HG03565 (cell line): ENCODE data around the gene GJE1.
A peak's percentile ranks its signal among the peaks of the same experiment; 100 is the strongest.
"Not testable (repeated sequence)": the region's sequence is repeated elsewhere in the genome, so short reads cannot be mapped to it uniquely, and the experiment has no call there.

Experiments
- ATAC-seq: cut with Tn5 transposase; IDR thresholded peaks from one replicate; pipeline ENCODE4 v1.9.1; 2021; ENCODE audit warnings: mild to moderate bottlenecking, moderate library complexity; ENCODE audit not compliant: unreplicated experiment

GJE1 gene, protein sequence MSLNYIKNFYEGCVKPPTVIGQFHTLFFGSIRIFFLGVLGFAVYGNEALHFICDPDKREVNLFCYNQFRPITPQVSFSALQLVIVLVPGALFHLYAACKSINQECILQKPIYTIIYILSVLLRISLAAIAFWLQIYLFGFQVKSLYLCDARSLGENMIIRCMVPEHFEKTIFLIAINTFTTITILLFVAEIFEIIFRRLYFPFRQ

DNA sequence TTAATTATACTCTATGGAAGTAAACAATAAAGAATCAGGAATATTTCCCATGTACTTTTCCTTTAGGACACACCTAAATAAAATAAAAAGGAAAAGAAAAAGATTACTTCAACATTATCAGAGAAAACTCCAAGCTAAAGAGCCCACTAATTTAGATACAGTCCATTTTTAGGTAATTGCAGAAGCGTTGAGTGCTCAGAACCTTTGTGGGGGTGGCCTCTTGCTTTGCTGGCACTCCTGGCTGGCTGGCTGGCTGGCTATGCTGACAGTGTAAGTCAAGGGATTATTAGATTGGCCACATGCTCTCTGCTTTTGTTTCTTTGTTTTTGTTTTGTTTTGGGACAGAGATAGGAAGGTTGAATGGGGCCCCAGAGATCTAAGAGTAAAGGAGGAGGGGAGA is at the start of gene GJE1:
Gene GJE1 (plus strand): TSS at position 301 of the 400 bp plus-strand sequence. CDS start 234 bp downstream, outside the sequence.
- ATAC-seq = no peak

DNA sequence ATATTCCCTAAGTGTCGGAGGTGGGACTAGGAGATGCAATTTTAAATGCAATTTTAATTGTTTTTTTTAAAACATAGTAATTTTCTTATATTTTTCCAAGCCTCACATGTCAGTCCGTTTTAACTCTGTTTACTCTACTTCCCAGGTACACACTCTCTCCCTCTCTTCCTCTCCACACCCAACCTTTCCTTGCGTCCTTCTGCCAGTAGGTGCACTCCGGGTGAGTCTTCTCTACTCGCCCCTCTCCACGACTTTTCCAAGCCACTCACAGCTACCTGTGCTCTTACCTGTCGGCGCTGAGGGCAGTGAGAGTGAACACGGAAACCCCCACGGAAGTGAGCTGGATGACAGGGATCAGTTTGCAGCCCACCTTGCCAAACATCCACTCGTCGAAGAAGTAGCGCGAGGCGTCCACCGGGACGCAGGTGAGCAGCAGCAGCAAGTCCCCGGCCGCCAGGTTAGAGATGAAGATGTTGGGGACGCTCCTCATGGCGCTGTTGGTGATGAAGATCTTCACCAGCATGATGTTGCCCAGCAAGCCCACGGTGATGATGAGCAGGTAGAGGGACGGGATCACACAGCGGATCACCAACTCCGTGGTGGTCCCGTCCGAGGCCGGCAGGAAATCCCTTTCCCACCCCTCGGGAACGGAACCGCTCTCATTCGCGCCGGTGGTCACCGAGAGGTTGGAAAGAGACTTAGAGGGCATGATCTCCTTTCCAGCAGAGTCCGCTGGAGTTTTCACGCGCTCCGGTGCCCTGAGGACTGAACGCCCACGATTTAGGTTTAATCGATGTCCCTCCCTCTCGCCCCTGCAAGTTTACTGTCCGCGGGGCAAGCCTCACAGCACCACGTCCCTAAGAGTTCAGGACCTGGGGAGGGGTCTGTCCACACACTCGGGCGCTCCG is 44.5 kb upstream of the GJE1 start:
- ATAC-seq = no peak

DNA sequence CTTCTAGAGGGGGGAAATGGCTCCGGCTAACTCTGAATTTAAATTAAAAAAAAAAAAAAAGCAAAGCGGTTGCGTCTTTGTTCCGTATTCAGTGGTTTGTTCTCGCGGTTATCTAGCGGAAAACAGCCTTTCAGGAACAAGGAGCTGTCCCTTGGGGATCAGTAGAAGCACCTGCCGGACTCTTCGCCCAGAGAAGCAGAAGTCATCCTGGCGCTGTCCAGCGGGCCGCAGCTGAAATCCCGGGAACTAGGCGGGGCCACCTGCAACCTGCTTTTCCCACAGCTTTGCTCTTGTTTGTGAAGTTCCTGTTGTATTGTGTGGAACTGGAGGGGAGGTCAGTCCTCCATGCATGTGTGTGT is 43.9 kb upstream of the GJE1 start:
- no peak for ATAC-seq

DNA sequence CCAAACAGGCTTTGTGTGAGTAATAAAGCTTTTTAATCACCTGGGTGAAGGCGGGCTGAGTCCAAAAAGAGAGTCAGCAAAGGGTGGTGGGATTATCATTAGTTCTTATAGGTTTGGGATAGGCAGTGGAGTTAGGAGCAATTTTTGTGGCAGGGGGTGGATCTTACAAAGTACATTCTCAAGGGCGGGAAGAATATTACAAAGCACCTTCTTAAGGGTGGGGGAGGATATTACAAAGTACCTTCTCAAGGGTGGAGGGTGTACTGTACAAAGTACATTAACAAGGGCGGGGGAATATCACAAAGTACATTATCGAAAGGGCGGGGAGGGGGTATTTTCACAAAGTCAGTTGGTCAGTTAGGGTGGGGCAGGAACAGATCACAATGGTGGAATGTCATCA is 27.9 kb upstream of the GJE1 start:
- not testable (repeated sequence) for ATAC-seq

DNA sequence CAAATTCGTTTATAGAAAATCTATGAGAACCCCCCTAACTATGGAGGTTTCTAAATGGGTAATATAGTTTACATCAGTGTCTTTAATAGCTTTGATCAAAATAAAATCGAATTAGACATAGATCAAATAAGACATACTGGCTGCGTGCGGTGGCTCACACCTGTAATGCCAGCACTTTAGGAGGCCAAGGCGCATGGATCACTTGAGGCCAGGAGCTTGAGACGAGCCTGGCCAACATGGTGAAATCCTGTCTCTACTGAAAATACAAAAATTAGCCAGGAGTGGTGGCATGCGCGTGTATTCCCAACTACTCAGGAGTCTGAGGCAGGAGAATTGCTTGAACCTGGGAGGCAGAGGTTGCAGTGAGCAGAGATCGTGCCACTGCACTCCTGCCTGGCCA is 21.9 kb upstream of the GJE1 start:
- not testable (repeated sequence) for ATAC-seq

DNA sequence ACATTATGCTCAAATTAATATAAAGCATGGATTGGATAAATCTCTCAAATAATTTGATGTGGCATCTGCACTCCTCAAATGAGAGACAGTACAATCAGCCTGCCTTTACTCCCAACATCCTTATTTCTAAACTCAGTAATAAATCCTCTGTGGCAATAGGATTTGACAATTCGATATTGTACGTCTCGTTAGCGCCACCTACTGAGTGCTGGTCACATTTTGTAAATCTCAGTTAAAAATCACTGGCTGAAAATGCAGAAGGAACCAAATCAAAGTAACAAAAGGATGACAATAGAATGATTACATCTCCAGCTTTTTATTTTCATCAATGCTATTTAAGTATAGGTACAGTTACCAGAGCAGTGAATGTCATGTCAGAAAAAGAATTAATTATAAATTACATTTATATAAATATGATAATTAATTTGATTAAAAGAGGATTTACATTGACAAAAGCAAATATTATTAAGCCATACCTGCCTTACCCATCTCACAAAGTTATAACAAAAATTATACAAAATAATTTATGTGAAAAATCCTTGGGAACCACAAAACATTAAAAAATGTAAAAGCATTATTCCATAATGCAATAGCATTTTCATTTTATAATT is 20.2 kb upstream of the GJE1 start:
- peak; percentile 55 for ATAC-seq

DNA sequence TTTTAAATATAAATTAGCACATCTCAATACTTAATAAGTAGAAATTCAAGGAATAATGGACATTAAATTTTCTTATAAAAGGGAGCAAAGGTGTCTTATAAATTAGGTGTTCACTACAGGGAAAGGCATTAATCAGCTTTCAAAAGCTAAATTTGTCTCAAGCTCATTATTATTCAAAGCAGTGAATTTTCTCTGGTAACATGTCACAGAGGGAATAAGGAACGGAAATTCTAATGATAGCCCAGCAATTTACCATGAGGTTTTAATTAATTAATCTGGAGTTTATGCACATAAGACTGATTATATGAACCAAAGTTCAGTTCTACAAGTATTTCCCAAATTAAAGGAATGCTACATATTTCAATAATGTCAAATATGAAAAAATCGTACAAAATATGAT is 15.4 kb upstream of the GJE1 start:
- ATAC-seq = no peak

DNA sequence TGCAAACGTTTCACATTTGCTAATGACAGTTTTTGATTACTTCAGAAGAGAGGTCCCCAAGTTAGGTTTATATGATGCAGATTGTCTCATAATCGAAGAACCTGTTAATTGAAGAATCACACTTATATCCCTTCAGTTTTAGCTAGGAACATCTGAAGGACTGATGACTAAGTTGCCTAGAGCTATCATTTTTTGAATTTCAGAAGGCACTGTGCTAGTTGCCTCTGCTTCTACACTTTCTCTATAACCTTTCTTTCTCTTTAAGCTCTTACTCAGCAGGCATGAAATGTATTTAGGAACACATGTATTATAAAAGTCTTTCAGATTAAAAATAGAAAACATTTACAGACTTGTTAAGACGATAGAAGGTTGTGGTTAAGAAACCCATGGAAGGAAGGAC is 14.4 kb upstream of the GJE1 start:
- ATAC-seq = no peak

DNA sequence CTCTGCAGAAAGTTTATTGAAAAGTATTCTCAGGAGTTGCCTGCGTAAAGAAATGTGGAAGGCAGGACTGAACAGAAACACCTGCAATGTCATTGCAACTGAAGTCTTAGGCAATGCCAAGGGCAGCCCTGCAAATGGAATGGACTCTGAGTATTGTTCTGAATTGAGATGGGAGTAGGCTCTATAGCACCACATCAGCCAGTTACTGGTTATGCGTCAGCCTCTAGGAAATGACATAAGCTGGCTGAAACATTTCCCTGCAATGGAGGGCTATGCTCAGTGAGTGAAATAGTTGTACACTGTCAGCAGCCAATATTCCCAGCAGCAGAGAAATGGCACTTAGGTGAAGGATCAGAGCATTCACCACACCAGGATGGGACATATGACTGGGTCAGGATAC is 13.8 kb upstream of the GJE1 start:
- no peak for ATAC-seq

DNA sequence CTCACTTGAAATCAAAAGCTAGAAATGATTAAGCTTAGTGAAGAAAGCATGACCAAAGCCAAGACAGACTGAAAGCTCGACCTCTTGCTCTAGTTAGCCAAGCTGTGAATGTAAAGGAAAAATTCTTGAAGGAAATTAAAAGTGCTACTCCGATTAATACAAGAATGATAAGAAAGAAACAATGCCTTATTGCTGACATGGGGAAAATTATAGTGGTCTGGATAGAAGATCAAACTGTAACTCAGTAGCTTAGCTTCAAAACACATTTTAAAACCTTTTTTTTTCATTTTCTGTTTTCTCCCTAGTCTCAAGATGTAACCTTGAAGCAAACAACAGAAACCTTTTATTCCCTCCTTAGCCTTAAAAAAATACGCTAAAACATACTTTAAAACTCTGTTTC is 11.4 kb upstream of the GJE1 start:
- no peak for ATAC-seq

DNA sequence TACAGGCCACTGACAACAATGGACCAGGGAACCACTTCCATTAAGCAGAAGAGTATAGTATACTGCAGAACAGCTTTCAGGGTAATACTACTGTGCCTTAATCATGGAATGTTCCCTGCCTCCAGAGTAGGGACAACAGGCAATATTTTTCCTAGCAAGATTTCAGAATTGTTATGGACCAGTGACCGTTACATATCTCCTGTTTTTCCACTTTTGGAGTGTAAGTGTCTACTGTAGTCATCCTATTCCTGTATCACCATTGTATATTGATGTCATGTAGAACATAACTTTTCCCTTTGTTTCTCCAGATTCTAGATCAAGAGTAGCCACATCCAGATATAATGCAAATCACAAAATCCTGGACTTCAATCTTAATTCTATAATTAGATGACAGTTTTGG is 1.9 kb upstream of the GJE1 start:
- ATAC-seq = no peak

DNA sequence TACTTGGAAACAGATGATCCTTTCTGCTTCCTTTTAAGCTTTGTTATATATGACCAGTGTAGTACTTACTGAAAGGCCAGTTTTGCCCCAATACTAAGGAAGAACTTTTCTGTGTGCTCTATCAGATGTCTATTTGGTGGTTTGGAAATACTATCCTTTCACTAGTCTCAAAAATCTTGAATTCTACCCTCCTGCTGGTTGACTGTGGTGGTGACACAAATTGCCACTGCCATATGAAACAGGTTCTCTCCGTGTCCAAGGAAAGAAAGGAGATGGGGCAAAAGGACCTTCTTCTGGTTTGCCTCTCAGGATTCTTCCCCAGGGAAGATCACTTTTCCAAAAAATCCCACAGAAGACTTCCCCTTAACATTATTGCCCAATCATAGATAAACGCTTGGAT is 6.2 kb downstream of the GJE1 start:
- no peak for ATAC-seq

DNA sequence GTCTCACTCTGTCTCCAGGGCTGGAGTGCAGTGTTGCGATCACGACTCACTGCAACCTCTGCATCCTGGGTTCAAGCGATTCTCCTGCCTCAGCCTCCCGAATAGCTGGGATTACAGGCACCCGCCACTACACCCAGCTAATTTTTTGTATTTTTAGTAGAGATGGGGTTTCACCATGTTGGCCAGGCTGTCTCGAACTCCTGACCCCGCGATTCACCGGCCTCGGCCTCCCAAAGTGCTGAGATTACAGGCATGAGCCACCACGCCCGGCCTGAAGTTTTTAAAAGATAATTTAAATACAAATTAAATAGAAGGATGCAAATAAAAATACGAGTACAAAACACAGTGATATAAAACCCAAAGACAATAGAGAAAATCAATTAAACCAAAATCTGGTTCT is 8.8 kb downstream of the GJE1 start:
- ATAC-seq = not testable (repeated sequence)

DNA sequence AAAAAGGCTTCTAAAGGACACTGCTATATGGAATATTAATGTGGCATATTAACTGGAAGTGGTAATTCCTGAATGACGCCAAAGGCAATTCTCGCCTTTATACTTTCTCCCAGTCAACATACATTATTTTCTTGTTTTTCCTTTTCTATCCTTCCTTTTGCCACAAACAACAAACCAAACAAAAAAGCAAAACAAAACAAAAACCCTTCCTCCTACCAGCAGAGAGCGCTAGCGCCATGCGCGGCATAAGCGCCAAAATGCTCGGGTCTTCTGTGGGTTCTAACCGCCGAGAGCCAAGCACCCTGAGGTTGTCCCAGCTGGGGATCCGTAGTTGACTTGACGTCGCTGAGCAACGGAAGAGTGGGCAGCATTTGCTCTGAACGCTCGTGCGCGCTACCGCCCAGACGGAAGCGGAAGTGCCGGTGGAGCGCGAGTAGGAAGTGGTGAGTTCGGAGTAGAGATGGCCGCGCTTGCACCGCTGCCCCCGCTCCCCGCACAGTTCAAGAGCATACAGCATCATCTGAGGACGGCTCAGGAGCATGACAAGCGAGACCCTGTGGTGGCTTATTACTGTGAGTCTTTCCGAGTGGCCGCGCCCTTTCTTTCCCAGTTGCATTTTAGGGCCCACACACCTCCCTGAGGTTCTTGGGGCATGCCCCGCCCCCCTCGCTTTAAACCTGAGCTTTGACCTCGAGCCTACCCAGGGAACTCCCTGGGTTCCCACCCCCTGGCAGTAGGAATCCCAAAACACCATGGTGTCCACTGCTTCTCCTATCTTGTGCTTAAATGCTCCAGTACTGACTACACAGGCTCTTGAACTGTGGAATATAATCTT is 14.3 kb downstream of the GJE1 start, which contains the start of the genes NMBR and VTA1:
Gene NMBR (minus strand): TSS at position 295 of the 835 bp plus-strand sequence. CDS start 58,464 bp downstream, outside the sequence.
Gene VTA1 (plus strand): TSS at position 436 of the 835 bp plus-strand sequence. CDS start 25 bp downstream, at position 461.
- peak; percentile 98 for ATAC-seq

DNA sequence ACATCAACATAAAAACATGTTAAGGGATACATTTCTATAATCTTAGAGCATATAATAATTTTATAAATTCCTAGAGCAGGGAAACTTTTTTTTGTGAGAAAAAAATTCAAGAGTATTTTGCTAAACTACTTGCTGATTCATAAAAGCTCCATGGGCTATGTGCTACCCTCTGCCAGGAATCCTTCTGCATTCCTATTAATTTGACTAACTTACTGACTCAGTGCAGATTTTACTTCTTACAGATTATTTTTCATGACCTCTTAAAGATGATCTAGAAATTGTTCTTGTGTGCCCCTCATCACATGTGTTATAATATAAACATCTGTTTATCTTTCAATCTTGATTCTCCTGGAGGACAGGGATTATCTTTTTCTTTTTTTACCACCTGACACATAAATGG is 20.0 kb downstream of the GJE1 start:
- no peak for ATAC-seq

DNA sequence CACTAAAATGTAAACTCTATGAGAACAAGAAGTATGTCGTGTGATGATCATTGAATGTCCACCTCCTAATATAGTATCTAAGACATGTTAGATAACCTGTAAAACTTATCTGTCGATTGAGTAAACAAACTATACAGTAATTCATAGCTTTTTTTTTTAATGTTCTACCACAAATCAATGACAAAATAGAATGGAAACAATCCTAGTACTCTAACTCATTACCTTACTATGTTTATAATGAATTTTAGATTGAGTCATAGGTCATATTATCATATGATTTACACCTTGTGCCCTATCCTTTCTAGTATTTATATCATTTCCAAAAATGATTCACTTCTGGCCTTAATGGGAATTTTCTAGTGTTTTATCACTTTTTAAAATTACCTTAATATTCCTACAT is 20.5 kb downstream of the GJE1 start:
- ATAC-seq = no peak

DNA sequence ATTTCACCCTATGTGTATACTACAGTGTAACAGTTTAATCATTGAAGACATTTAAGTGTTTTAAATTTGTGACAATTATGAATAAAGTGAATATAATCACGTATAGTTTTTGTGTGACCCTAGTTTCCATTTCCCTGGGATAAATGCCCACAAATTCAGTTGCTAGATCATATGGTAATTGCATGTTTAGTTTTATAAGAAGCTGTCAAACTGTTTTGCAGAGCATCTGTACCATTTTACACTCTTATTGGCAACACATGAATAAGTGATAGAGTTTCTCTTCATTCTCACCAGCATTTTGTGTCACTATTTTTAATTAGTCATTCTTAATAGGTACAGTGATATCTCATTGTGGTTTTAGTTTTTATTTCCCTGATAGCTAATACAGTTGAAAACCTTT is 21.6 kb downstream of the GJE1 start:
- no peak for ATAC-seq

DNA sequence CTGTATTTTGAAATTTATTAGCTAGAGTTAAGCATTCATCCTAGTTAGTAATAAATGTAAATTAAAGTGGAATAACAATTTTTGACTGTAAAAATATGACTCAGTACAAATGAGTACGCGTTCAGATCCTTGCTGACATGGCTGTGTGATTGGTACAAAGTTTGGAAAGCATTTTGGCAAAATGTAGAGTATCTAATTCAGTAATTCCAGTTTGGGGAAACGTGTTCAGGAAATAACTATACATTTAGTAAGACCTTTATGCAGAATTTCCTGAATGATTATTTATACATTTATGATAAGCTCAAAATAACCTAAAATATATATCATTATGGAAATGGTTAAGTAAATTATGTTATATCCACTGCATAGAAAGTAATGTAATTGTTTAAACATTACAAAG is 22.4 kb downstream of the GJE1 start:
- no peak for ATAC-seq

DNA sequence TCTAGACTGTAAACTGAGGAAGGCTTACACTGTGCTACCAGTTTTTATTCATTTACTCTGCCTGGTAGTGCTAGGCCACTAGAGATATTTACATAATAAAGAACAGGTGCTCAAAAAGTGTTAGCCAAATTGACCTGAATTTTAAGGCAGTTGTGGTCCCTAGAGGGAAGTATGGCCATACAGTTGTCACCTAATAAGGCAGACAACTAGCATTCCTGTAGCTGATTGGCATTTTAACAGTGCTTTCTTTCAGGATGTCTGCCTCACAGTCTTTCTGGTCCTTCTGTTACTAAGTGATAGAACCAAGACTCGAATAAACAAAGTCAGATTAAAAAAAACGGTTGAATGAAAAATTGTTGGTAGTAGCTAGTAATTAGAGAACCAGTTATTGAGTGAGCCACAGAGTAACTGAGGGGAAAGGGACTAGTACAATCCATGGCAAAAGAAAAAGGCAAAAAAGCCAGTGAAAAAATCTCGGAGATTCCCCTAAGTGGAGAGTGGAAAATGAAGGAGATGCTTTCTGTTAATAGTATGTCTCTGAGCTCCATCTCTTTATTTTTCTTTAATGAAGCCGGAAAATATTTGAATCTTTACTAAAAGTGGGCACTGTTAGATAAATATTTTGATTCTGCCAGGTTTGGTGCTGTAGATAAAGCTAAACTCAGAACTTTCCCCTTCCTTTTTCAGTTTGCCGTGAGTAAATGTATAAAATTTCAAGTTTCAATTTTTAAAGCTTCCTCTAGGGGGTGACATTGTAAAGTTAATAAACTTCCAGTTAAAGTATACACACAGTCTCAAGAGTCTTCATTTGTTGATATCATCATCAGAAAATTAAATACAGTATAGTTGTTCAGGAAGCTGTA is 23.4 kb downstream of the GJE1 start:
- no peak for ATAC-seq

DNA sequence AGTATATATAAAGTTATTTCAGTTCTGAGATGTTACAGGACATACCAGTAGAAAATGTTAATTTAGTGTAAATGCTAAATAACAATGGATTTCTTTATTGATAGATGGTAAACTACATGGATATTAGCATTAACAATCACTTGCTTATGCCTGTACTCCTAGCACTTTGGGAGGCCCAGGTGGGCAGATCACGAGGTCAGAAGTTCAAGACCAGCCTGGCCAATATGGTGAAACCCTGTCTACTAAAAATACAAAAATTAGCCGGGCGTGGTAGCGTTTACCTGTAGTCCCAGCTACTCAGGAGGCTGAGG is 24.0 kb downstream of the GJE1 start:
- ATAC-seq = not testable (repeated sequence)
